SK-N-MC (cell line): ENCODE data around the gene AP4E1.
"Not testable (repeated sequence)": the region's sequence is repeated elsewhere in the genome, so short reads cannot be mapped to it uniquely, and the experiment has no call there.

Source experiments
- DNase-seq: peaks from one replicate; pipeline ENCODE4 v3.0.0-alpha.2; 2011; ENCODE audit warnings: low read depth, low spot score
- H3K27ac ChIP-seq: fragments of 200-600 bp; sonication (generic); 2 replicates; pipeline ENCODE4 v1.5.1; 2016; ENCODE audit warnings: mixed run types
- H3K36me3 ChIP-seq: fragments of 200-600 bp; sonication (generic); 2 replicates; pipeline ENCODE4 v1.6.1; 2017; ENCODE audit warnings: antibody characterized with exemption, low read length, mixed read lengths; ENCODE audit not compliant: insufficient read depth
- H3K4me3 ChIP-seq: fragments of 200-600 bp; sonication (generic); 2 replicates; pipeline ENCODE4 v1.5.1; 2016
- H3K9ac ChIP-seq: fragments of 200-600 bp; sonication (generic); 2 replicates; pipeline ENCODE4 v1.8.0; 2017; ENCODE audit warnings: mixed run types, mixed read lengths; ENCODE audit not compliant: insufficient read length
- H3K9me3 ChIP-seq: fragments of 200-600 bp; sonication (generic); 2 replicates; pipeline ENCODE4 v1.6.1; 2017; ENCODE audit warnings: low read depth, mild to moderate bottlenecking, antibody characterized with exemption, low read length, moderate library complexity, mixed read lengths
- EZH2 ChIP-seq: fragments of 200-600 bp; sonication (generic); IDR thresholded peaks from one replicate; pipeline ENCODE4 v1.6.1; 2017; ENCODE audit warnings: antibody characterized with exemption
- FOXP2 ChIP-seq: optimal IDR thresholded peaks from 2 replicates; pipeline ENCODE3; 2011; ENCODE audit warnings: mild to moderate bottlenecking, moderate library complexity; ENCODE audit not compliant: insufficient read depth; ENCODE audit errors: extremely low read length, control extremely low read depth
- POLR2AphosphoS5 ChIP-seq: IDR thresholded peaks from 2 replicates; pipeline ENCODE4 v1.6.1; 2012; ENCODE audit warnings: mild to moderate bottlenecking, low read depth, low read length, borderline replicate concordance

Gene AP4E1

GRCh38 chr15:51030649-51031316, 122.3 kb downstream of the AP4E1 start:
- no peaks in the 10 kb centered on the region for H3K36me3 ChIP-seq
- H3K4me3 ChIP-seq = no peak overlapping the region
- no peak for TF ChIP-seq EZH2
- no peak for TF ChIP-seq POLR2AphosphoS5
- no peak for TF ChIP-seq FOXP2
- H3K9ac ChIP-seq = no peak overlapping the region
- H3K9me3 ChIP-seq = no peaks in the 10 kb centered on the region
- H3K27ac ChIP-seq = no peak overlapping the region
- no peak for DNase-seq

- not testable (repeated sequence) for DNase-seq, H3K4me3 ChIP-seq, H3K27ac ChIP-seq, H3K9ac ChIP-seq, H3K36me3 ChIP-seq, H3K9me3 ChIP-seq
Observed at GRCh38 chr15:51037474-51037873, 129.0 kb downstream of the AP4E1 start.

GRCh38 chr15:51038162-51038973, 129.9 kb downstream of the AP4E1 start:
- Histone ChIP-seq H3K9ac (no peak overlapping the region), H3K36me3 (no peaks in the 10 kb centered on the region), H3K27ac (no peak overlapping the region), H3K4me3 (no peak overlapping the region), H3K9me3 (no peaks in the 10 kb centered on the region)
- TF ChIP-seq FOXP2 = no peak
- TF ChIP-seq POLR2AphosphoS5 = no peak
- TF ChIP-seq EZH2 = no peak
- no peak for DNase-seq

DNA sequence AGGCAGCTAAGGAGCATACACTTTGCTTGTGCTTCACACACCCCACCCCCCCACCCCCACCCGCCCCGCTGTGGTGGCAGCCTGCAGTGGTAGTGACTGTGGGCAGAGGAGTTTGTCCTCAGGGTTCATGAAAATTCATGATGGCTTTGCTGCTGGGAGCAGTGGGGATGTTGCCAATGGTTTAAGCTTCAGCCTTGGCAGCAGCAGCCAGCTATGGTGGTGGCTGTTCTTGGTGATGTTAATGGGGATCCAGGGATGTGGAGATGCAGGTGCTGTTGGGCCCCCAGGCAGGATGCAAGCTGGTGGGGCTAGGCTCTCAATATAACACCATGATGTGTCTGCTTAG, 130.5 kb downstream of the AP4E1 start:
- no peak for DNase-seq
- H3K9ac ChIP-seq = no peak overlapping the region
- H3K36me3 ChIP-seq = no peaks in the 10 kb centered on the region
- H3K27ac ChIP-seq = no peak overlapping the region
- TF ChIP-seq POLR2AphosphoS5 = no peak
- no peak for TF ChIP-seq FOXP2
- no peak for TF ChIP-seq EZH2
- no peak overlapping the region for H3K4me3 ChIP-seq
- no peaks in the 10 kb centered on the region for H3K9me3 ChIP-seq

- Histone ChIP-seq H3K9ac (no peak overlapping the region), H3K9me3 (no peaks in the 10 kb centered on the region), H3K27ac (no peak overlapping the region), H3K36me3 (no peaks in the 10 kb centered on the region), H3K4me3 (no peak overlapping the region)
- no peak for DNase-seq
- TF ChIP-seq POLR2AphosphoS5 (no peak), EZH2 (no peak), FOXP2 (no peak)
Observed at GRCh38 chr15:51044037-51044727, 135.7 kb downstream of the AP4E1 start.

DNA sequence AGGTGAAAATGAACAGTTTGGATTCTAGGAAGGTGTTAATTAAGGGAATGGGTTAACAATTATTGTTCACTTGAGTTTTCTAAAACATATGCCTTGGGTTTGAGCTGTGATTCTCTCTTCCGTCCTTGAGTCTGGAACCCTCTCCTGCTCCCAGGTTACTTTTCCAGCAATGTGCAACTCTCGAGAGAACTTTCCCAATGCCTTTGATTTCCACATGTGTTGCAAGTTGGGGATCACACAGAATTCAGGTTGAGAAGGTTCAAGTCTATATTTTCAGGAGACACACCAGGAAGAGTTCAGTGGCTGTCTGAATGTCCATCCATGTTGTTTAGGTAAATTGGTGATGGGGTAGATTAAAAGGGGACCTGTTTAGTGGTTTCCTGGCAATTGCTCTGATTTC, 137.5 kb downstream of the AP4E1 start:
- DNase-seq = no peak
- Histone ChIP-seq H3K27ac (no peak overlapping the region), H3K4me3 (no peak overlapping the region), H3K9ac (no peak overlapping the region), H3K36me3 (no peaks in the 10 kb centered on the region), H3K9me3 (no peaks in the 10 kb centered on the region)
- TF ChIP-seq POLR2AphosphoS5 (no peak), FOXP2 (no peak), EZH2 (no peak)

DNA sequence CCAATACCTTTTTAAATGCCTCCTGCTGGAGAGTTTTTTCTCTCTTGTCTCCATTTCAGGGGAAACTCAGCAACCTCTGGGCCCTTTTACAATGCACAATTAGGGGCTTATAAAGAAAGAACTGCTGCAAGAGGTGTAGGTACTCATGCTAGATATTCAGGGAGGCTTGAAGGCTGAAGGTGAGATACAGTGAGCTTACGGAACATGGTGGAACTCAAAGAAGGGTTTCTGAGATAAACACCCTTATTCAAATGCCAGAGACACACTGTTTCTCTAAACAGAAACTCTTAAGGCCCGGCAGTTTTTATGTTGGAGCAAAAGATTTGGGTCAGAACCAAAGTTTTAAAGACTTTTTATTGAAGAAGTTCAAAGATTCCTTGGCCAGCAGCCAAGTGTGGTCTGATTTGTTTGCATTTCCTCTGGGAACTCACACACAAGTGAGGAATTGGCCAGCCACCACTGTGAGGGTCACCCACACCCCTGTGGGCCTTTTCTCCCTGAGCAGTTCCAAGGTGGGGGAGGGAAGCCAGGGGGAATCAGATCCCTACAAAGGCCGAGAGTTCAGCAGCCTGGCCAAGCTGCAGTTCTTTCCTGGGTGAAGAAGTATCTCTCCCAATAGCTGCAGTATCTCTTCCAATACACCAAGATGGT, 138.4 kb downstream of the AP4E1 start:
- H3K27ac ChIP-seq = no peak overlapping the region
- H3K36me3 ChIP-seq = no peaks in the 10 kb centered on the region
- no peak overlapping the region for H3K9ac ChIP-seq
- TF ChIP-seq POLR2AphosphoS5 (no peak), EZH2 (no peak), FOXP2 (no peak)
- DNase-seq = no peak
- no peaks in the 10 kb centered on the region for H3K9me3 ChIP-seq
- no peak overlapping the region for H3K4me3 ChIP-seq

- DNase-seq = no peak
- Histone ChIP-seq H3K9me3 (no peaks in the 10 kb centered on the region), H3K4me3 (no peak overlapping the region), H3K9ac (no peak overlapping the region), H3K36me3 (no peaks in the 10 kb centered on the region), H3K27ac (no peak overlapping the region)
- TF ChIP-seq FOXP2 = no peak
- no peak for TF ChIP-seq EZH2
- no peak for TF ChIP-seq POLR2AphosphoS5
Observed at GRCh38 chr15:51048308-51048707, 139.8 kb downstream of the AP4E1 start.
